ENCODE results near the gene TRAF1.

DNA sequence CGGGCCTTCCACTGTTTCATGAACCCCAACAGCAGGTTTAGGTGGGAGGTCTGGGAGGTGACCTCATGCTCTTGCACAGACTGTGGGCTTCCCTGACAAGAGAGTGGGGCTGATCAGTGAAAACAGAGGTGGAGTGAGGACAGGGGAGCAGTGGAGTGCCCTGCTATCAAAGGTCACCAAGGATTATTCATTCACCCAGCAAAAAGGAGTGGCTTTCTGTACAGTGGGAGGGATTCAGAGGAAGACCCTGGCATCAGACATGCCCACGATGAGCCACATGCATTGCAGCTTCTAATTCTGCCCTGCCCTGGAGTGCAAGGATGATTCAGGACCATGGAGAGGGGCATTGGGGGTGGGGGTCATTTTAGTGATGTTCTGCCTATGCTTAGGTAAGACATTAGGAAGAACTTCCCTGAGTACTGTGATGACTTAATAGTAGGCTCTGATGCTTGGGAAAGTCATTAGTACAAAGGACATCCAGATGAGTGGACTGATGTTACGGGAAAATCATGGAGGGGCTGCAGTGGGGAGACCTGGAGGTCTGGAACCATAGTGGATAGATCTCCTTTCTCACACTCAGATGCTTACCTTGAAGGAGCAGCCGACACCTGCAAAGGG lies 12.8 kb downstream of the TRAF1 start:
- TF ChIP-seq CTCF (IDR thresholded peaks at IDR 0.05; ENCODE audit: low read depth, low read length) (no peak), EZH2phosphoT487 (IDR thresholded peaks at IDR 0.05; ENCODE audit: low read depth) (no peak)
